Brain microvascular endothelial cell (primary cell): ENCODE data around the gene R3HCC1L.

ENCODE experiments used
- DNase-seq: peaks from one replicate; pipeline ENCODE4 v3.0.0-alpha.2; 2020
- H3K27ac ChIP-seq: fragments of 250-450 bp; sonication (Bioruptor Pico); 2 replicates; pipeline ENCODE4 v1.5.1; 2020; ENCODE audit warnings: mild to moderate bottlenecking, moderate library complexity
- H3K27me3 ChIP-seq: fragments of 250-450 bp; sonication (Bioruptor Pico); replicated peaks from 2 replicates; pipeline ENCODE4 v1.5.1; 2020; ENCODE audit warnings: mild to moderate bottlenecking
- H3K36me3 ChIP-seq: fragments of 250-450 bp; sonication (Bioruptor Pico); replicated peaks from 2 replicates; pipeline ENCODE4 v1.5.1; 2020; ENCODE audit warnings: mild to moderate bottlenecking
- H3K4me3 ChIP-seq: 2 replicates; pipeline ENCODE4 v1.5.1; 2011; ENCODE audit warnings: low read depth, mild to moderate bottlenecking, control low read depth, low read length, moderate library complexity
- in situ Hi-C: cut with HindIII; loops from 2 replicates; pipeline ENCODE4 v1.10.0; 2017; ENCODE audit warnings: low sequenced_read_pairs, low pct_ligation_motif_present
- TF ChIP-seq, protein P1 (sequence below): IDR thresholded peaks from 2 replicates; pipeline ENCODE4 v1.5.1; 2011; ENCODE audit warnings: low read depth, mild to moderate bottlenecking, moderate library complexity, low read length, control low read depth, inconsistent platforms; ENCODE audit errors: missing control alignments

Gene R3HCC1L

DNA sequence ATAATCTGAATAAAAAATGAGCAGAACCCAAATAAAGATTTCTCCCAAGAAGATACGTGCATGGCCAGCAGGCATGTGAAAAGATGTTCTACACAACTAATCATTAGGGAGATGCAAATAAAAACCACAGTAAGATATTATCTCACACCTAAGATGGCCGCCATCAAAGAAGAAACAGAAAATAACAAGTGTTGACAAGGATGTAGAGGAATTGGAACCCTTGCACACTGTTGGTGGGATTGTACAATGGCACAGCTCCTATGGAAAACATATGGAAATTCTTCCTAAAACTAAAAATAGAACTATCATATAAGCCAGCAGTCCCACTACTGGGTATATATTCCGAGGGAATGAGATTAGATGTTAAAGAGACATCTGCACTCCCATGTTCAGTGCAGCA, 60.2 kb downstream of the R3HCC1L start:
- TF ChIP-seq, protein P1, sequence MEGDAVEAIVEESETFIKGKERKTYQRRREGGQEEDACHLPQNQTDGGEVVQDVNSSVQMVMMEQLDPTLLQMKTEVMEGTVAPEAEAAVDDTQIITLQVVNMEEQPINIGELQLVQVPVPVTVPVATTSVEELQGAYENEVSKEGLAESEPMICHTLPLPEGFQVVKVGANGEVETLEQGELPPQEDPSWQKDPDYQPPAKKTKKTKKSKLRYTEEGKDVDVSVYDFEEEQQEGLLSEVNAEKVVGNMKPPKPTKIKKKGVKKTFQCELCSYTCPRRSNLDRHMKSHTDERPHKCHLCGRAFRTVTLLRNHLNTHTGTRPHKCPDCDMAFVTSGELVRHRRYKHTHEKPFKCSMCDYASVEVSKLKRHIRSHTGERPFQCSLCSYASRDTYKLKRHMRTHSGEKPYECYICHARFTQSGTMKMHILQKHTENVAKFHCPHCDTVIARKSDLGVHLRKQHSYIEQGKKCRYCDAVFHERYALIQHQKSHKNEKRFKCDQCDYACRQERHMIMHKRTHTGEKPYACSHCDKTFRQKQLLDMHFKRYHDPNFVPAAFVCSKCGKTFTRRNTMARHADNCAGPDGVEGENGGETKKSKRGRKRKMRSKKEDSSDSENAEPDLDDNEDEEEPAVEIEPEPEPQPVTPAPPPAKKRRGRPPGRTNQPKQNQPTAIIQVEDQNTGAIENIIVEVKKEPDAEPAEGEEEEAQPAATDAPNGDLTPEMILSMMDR, result no peak
- Histone ChIP-seq H3K36me3 (no peaks in the 10 kb centered on the region), H3K4me3 (no peak overlapping the region), H3K27ac (no peak overlapping the region), H3K27me3 (no peaks in the 10 kb centered on the region)
- DNase-seq, result no peak
- in situ Hi-C loops, result no loop called here

DNA sequence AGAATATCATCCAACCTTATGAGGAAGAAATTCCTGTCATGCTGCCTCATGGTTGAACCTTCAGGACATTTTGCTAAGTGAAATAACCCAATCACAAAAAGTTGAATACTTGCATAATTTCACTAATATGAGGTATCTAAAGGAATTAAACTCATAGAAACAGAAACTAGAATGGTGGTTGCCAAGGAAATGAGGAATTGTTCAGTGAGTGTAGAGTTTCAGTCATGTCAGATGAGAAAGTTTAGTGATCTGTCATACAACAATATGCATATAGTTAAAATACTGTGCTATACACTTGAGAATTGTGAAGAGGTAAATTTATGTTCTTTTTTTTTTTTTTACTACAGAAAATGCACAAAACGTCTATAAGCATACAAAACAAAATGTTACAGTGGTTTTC, 60.7 kb downstream of the R3HCC1L start:
- H3K27ac ChIP-seq, result no peak overlapping the region
- H3K36me3 ChIP-seq, result no peaks in the 10 kb centered on the region
- no peak overlapping the region for H3K4me3 ChIP-seq
- H3K27me3 ChIP-seq, result no peaks in the 10 kb centered on the region
- in situ Hi-C loops, result no loop called here
- no peak for DNase-seq
- TF ChIP-seq, protein P1, result no peak

DNA sequence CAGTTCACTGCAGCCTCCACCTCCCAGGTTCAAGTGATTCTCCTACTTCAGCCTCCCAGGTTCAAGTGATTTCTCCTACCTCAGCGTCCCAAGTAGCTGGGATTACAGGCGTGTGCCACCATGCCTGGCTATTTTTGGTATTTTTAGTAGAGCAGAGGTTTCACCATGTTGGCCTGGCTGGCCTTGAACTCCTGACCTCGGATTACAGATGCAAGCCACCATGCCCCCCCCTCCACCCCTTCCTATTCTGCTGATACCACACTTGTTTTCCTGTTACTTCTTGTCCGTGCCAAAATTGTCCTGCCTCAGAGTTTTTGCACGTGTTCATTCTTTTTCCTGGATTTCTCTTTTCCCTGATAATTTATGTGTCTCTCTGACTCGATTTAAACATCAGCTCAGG, 62.5 kb downstream of the R3HCC1L start:
- no peak for DNase-seq
- Histone ChIP-seq H3K4me3 (no peak overlapping the region), H3K36me3 (no peaks in the 10 kb centered on the region), H3K27ac (no peak overlapping the region), H3K27me3 (no peaks in the 10 kb centered on the region)
- TF ChIP-seq, protein P1, result no peak
- in situ Hi-C loops, result no loop called here

DNA sequence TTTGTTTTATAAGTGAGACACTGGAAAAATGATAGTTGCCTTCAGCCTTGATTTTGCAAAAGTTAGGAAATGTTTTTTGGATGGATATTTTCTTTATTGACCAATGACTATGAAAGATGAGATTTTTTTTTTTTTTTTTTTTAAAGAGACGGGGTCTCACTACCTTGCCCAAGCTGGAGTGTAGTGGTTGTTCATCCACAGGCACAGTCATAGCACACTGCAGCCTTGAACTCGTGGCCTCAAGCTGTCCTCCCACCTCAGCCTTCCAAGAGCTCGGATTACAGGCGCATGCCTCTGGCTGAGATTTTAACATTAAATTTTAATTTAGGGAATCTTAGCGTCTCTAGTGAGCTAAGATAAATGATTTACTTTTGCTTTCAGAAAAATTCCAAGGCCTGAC, 67.3 kb downstream of the R3HCC1L start:
- Histone ChIP-seq H3K27me3 (no peaks in the 10 kb centered on the region), H3K36me3 (no peaks in the 10 kb centered on the region), H3K4me3 (no peak overlapping the region), H3K27ac (no peak overlapping the region)
- DNase-seq, result no peak
- TF ChIP-seq, protein P1, result no peak
- in situ Hi-C loops, result no loop called here

DNA sequence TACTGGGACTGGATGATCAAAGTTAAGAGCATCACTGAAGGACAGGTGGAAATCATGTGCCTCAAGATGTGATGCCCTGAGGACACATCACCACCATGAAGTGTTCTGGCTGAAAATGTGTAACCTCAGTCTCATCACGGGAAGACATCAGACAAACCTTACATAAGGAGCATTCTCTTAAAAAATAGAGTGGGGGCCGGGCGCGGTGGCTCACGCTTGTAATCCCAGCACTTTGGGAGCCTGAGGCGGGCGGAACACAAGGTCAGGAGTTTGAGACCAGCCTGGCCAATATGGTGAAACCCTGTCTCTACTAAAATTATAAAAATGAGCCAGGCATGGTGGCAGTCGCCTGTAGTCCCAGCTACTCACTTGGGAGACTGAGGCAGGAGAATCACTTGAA, 67.9 kb downstream of the R3HCC1L start:
- in situ Hi-C loops, result no loop called here
- Histone ChIP-seq H3K27me3 (no peaks in the 10 kb centered on the region), H3K27ac (no peak overlapping the region), H3K36me3 (no peaks in the 10 kb centered on the region), H3K4me3 (no peak overlapping the region)
- no peak for DNase-seq
- TF ChIP-seq, protein P1, result no peak

DNA sequence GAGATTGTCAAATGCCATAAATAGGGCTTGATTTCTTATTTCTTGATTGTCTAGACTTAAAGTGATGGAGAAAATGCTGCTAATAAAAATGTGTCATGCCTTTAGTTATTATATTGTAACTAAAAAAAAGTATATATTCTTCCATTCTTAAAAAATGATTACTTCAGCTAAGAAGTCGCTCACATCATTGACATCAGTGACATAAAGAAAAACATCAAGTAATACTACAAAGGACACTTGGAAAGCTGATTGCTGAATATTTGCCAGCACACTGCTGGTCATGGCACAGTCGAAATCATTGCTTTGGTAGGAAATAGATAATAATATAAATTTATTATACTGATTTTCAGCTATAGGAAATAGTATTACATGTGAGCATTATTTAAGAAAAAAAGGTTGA, 70.9 kb downstream of the R3HCC1L start:
- Histone ChIP-seq H3K27me3 (no peaks in the 10 kb centered on the region), H3K4me3 (no peak overlapping the region), H3K36me3 (no peaks in the 10 kb centered on the region), H3K27ac (no peak overlapping the region)
- no peak for DNase-seq
- in situ Hi-C loops, result no loop called here
- TF ChIP-seq, protein P1, result no peak
